ENCODE measurements around the gene LORICRIN. TPM values are rescaled to one million over a fixed set of nuclear protein-coding genes. Genes with fewer than 3 reads are reported as not detected.

LORICRIN gene, protein sequence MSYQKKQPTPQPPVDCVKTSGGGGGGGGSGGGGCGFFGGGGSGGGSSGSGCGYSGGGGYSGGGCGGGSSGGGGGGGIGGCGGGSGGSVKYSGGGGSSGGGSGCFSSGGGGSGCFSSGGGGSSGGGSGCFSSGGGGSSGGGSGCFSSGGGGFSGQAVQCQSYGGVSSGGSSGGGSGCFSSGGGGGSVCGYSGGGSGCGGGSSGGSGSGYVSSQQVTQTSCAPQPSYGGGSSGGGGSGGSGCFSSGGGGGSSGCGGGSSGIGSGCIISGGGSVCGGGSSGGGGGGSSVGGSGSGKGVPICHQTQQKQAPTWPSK
- not detected in 5 replicates for total RNA-seq (2022; extraction: Qiagen RNA extraction; ENCODE audit: low read depth)

DNA sequence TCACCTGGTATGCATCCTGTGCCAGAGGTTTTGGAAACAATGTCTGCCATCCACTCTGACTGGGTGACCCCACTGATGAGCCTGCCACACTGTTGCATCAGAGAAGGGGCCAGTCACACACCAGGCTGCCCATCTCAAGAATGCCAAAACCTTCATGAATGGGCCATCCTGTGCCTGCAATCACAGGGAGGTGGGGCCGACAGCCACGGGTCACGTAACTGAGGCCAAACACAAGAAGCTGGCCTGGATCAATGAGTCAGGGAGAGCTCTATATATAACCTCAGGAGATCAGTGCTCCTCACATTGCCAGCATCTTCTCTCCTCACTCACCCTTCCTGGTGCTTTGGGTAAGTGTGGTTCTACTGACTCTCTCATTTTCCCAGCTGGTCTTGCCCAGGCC, at the start of gene LORICRIN:
LORICRIN (plus strand) TSS at position 301 of the 400 bp plus-strand sequence. CDS start 1,263 bp downstream, outside the sequence.

GRCh38 chr1:153217212-153217611, 42.3 kb upstream of the LORICRIN start, which contains the start of gene PRR9:
Gene PRR9, plus strand, starts transcription at chr1:153217584. Its CDS starts 561 bp downstream, at chr1:153218145.

Other genes starting within 250 kb of the LORICRIN start
- not detected in 5 replicates for gene SPRR1B, start 228.5 kb upstream of the LORICRIN start, total RNA-seq (2022; extraction: Qiagen RNA extraction; ENCODE audit: low read depth)
- gene SPRR2D, start 218.6 kb upstream of the LORICRIN start, total RNA-seq (2022; extraction: Qiagen RNA extraction; ENCODE audit: low read depth), result not detected in 5 replicates
- gene SPRR2A, start 202.2 kb upstream of the LORICRIN start, total RNA-seq (2022; extraction: Qiagen RNA extraction; ENCODE audit: low read depth), result not detected in 5 replicates
- not detected in 5 replicates for gene SPRR2B, start 188.1 kb upstream of the LORICRIN start, total RNA-seq (2022; extraction: Qiagen RNA extraction; ENCODE audit: low read depth)
- gene SPRR2E, start 165.2 kb upstream of the LORICRIN start, total RNA-seq (2022; extraction: Qiagen RNA extraction; ENCODE audit: low read depth), result not detected in 5 replicates
- not detected in 5 replicates for gene SPRR2F, start 146.2 kb upstream of the LORICRIN start, total RNA-seq (2022; extraction: Qiagen RNA extraction; ENCODE audit: low read depth)
- gene SPRR2G, start 108.8 kb upstream of the LORICRIN start, total RNA-seq (2022; extraction: Qiagen RNA extraction; ENCODE audit: low read depth), result not detected in 5 replicates
- not detected in 5 replicates for gene LELP1, start 56.3 kb upstream of the LORICRIN start, total RNA-seq (2022; extraction: Qiagen RNA extraction; ENCODE audit: low read depth)
- not detected in 5 replicates for gene PRR9, start 42.1 kb upstream of the LORICRIN start, total RNA-seq (2022; extraction: Qiagen RNA extraction; ENCODE audit: low read depth)
- gene PGLYRP3, start 53.3 kb downstream of the LORICRIN start, total RNA-seq (2022; extraction: Qiagen RNA extraction; ENCODE audit: low read depth), result not detected in 5 replicates
- gene PGLYRP4, start 89.2 kb downstream of the LORICRIN start, total RNA-seq (2022; extraction: Qiagen RNA extraction; ENCODE audit: low read depth), result not detected in 5 replicates
- 0.59 to 1.1 TPM (median 0.65 TPM) in 3 of 5 replicates, not detected in the others for gene S100A9, start 98.2 kb downstream of the LORICRIN start, total RNA-seq (2022; extraction: Qiagen RNA extraction; ENCODE audit: low read depth)
- not detected in 5 replicates for gene S100A12, start 115.9 kb downstream of the LORICRIN start, total RNA-seq (2022; extraction: Qiagen RNA extraction; ENCODE audit: low read depth)
- not detected in 5 replicates for gene S100A8, start 131.4 kb downstream of the LORICRIN start, total RNA-seq (2022; extraction: Qiagen RNA extraction; ENCODE audit: low read depth)
- gene S100A7A, start 156.8 kb downstream of the LORICRIN start, total RNA-seq (2022; extraction: Qiagen RNA extraction; ENCODE audit: low read depth), result not detected in 5 replicates
- gene S100A7, start 201.0 kb downstream of the LORICRIN start, total RNA-seq (2022; extraction: Qiagen RNA extraction; ENCODE audit: low read depth), result not detected in 5 replicates

Measured in A549 treated with CpdA at 1 μM for 4 hours (cell line).